Mesenchymal stem cell (in vitro differentiated cells and primary cell): ENCODE results near the gene AGXT.

ENCODE experiments used
- DNase-seq: peaks from one replicate; pipeline ENCODE4 v3.0.0-alpha.2; 2013
- H2AFZ ChIP-seq: one replicate; pipeline ENCODE4 v1.6.1; 2013; ENCODE audit warnings: low read depth, mild to moderate bottlenecking, control low read depth, inconsistent platforms, low read length, moderate library complexity
- H2AK5ac ChIP-seq: 2 replicates; pipeline ENCODE4 v1.6.1; 2013; ENCODE audit warnings: low read length, moderate library complexity, mild to moderate bottlenecking, inconsistent platforms; ENCODE audit not compliant: severe bottlenecking
- H2BK120ac ChIP-seq: one replicate; pipeline ENCODE4 v1.6.1; 2013; ENCODE audit warnings: low read depth, mild to moderate bottlenecking, inconsistent platforms, low read length, moderate library complexity
- H2BK12ac ChIP-seq, 2 experiments: one replicate each; pipeline ENCODE4 v1.6.1; 2013; ENCODE audit warnings: inconsistent platforms in 2 of 2, low read length in 2 of 2, mild to moderate bottlenecking in 2 of 2, moderate library complexity in 2 of 2, control low read depth in 1 of 2
- H2BK15ac ChIP-seq: one replicate; pipeline ENCODE4 v1.6.1; 2013; ENCODE audit warnings: mild to moderate bottlenecking, low read depth, inconsistent platforms; ENCODE audit not compliant: poor library complexity, severe bottlenecking
- H2BK5ac ChIP-seq: 2 replicates; pipeline ENCODE4 v1.6.1; 2013; ENCODE audit warnings: low read depth, mild to moderate bottlenecking, low read length, control low read depth, inconsistent platforms; ENCODE audit not compliant: poor library complexity, severe bottlenecking
- H3K14ac ChIP-seq, 2 experiments: one replicate each; pipeline ENCODE4 v1.6.1; 2013; ENCODE audit warnings: inconsistent platforms in 2 of 2, low read length in 2 of 2, control low read depth in 1 of 2, mild to moderate bottlenecking in 1 of 2, moderate library complexity in 1 of 2
- H3K18ac ChIP-seq, 2 experiments: one replicate each; pipeline ENCODE4 v1.6.1; 2013; ENCODE audit warnings: inconsistent platforms in 2 of 2, low read length in 2 of 2, control low read depth in 1 of 2, low read depth in 1 of 2, mild to moderate bottlenecking in 1 of 2
- H3K23ac ChIP-seq, 2 experiments: one replicate each; pipeline ENCODE4 v1.6.1; 2013; ENCODE audit warnings: inconsistent platforms in 2 of 2, low read length in 2 of 2, mild to moderate bottlenecking in 2 of 2, moderate library complexity in 2 of 2, control low read depth in 1 of 2
- H3K27ac ChIP-seq: 2 replicates; pipeline ENCODE4 v1.5.1; 2013; ENCODE audit warnings: mild to moderate bottlenecking, moderate library complexity, low read length, control low read depth, inconsistent platforms; ENCODE audit not compliant: poor library complexity, severe bottlenecking
- H3K27me3 ChIP-seq, 2 experiments: 2 replicates each; pipeline versions ENCODE4 v1.6.1 to v1.7.0; 2013; ENCODE audit warnings: low read length in 2 of 2, mild to moderate bottlenecking in 2 of 2, moderate library complexity in 2 of 2, control low read depth in 1 of 2, inconsistent platforms in 1 of 2; ENCODE audit not compliant: control insufficient read depth in 1 of 2, insufficient read depth in 1 of 2
- H3K36me3 ChIP-seq, 2 experiments: 2 replicates each; pipeline versions ENCODE4 v1.6.1 to v1.7.0; 2013; ENCODE audit warnings: low read length in 2 of 2, control low read depth in 1 of 2, inconsistent platforms in 1 of 2, low read depth in 1 of 2, mild to moderate bottlenecking in 1 of 2; ENCODE audit not compliant: insufficient read depth in 2 of 2, control insufficient read depth in 1 of 2
- H3K4ac ChIP-seq, 2 experiments: one replicate each; pipeline ENCODE4 v1.6.1; 2013; ENCODE audit warnings: inconsistent platforms in 2 of 2, low read length in 2 of 2, mild to moderate bottlenecking in 2 of 2, moderate library complexity in 2 of 2, control low read depth in 1 of 2, low read depth in 1 of 2
- H3K4me1 ChIP-seq: 2 replicates; pipeline ENCODE4 v1.6.1; 2013; ENCODE audit warnings: low read depth, low read length, control low read depth; ENCODE audit not compliant: control insufficient read depth, insufficient read depth
- H3K4me2 ChIP-seq: 2 replicates; pipeline ENCODE4 v1.6.1; 2013; ENCODE audit warnings: low read length, mild to moderate bottlenecking, inconsistent platforms; ENCODE audit not compliant: poor library complexity, severe bottlenecking
- H3K4me3 ChIP-seq, 2 experiments: 2 replicates each; pipeline versions ENCODE4 v1.5.1 to v1.7.0; 2013; ENCODE audit warnings: low read length in 2 of 2, mild to moderate bottlenecking in 2 of 2, control low read depth in 1 of 2, low read depth in 1 of 2; ENCODE audit not compliant: insufficient read depth in 1 of 2
- H3K79me1 ChIP-seq: replicated peaks from 2 replicates; pipeline ENCODE4 v1.6.1; 2013; ENCODE audit warnings: mild to moderate bottlenecking, control low read depth, low read length, inconsistent platforms; ENCODE audit not compliant: poor library complexity, severe bottlenecking
- H3K9ac ChIP-seq: 2 replicates; pipeline ENCODE4 v1.7.0; 2013; ENCODE audit warnings: mild to moderate bottlenecking, low read length, moderate library complexity
- H3K9me3 ChIP-seq: 2 replicates; pipeline ENCODE4 v1.7.0; 2013; ENCODE audit warnings: mild to moderate bottlenecking, low read length; ENCODE audit not compliant: control insufficient read depth
- H4K8ac ChIP-seq: one replicate; pipeline ENCODE4 v1.6.1; 2013; ENCODE audit warnings: inconsistent platforms, mild to moderate bottlenecking, low read length, moderate library complexity
- H4K91ac ChIP-seq: one replicate; pipeline ENCODE4 v1.6.1; 2013; ENCODE audit warnings: mild to moderate bottlenecking, low read length, inconsistent platforms
- WGBS: methylation state at CpG from one replicate; pipeline ENCODE4 v1.1.7; 2013; ENCODE audit warnings: mixed read lengths; 5-methylcytosine and 5-hydroxymethylcytosine counted together

The AGXT gene

DNA sequence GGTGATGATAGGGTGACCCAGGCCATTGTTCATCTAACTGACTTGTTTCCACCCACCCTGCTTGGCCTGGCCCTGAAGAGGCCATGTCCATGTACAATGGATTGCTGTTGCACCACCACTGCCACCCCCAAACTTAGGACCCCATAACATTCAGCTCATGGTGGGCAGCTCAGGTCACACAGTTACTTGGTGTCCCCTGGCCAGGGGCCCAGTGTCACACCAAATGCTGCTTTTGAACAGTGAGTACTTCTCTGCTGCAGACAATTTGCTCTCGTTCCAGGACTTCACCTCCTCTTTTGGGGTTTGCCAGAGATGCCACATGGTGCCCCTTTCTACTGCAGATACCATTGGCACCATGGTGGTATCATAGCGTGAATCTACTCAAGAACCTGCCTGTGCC lies 15.6 kb downstream of the AGXT start:
- H3K4me3 ChIP-seq = no peak overlapping the region
- H3K27me3 ChIP-seq = peaks cover 6% of the 10 kb centered on the region in 2 experiments
- H3K9me3 ChIP-seq = no peaks in the 10 kb centered on the region
- no peak overlapping the region for H2BK12ac ChIP-seq
- H2AFZ ChIP-seq = no peak overlapping the region
- no peak overlapping the region for H3K18ac ChIP-seq
- H2BK120ac ChIP-seq = no peak overlapping the region
- WGBS = 62% methylated on average over 2 of the region's 2 CpGs
- no peaks in the 10 kb centered on the region for H3K79me1 ChIP-seq
- DNase-seq = no peak
- H2AK5ac ChIP-seq = no peak overlapping the region
- H4K91ac ChIP-seq = no peak overlapping the region
- H3K4ac ChIP-seq = no peak overlapping the region
- no peak overlapping the region for H3K14ac ChIP-seq
- no peaks in the 10 kb centered on the region for H3K36me3 ChIP-seq
- H3K4me1 ChIP-seq = no peaks in the 10 kb centered on the region
- H3K9ac ChIP-seq = no peak overlapping the region
- no peak overlapping the region for H3K23ac ChIP-seq
- no peak overlapping the region for H2BK15ac ChIP-seq
- H3K27ac ChIP-seq = no peak overlapping the region
- no peak overlapping the region for H2BK5ac ChIP-seq
- no peak overlapping the region for H3K4me2 ChIP-seq
- H4K8ac ChIP-seq = no peak overlapping the region

- no peak overlapping the region for H3K4me3 ChIP-seq
- no peak overlapping the region for H2BK120ac ChIP-seq
- H3K4me1 ChIP-seq = no peaks in the 10 kb centered on the region
- no peak overlapping the region for H3K4me2 ChIP-seq
- H4K91ac ChIP-seq = no peak overlapping the region
- no peaks in the 10 kb centered on the region for H3K79me1 ChIP-seq
- no peak overlapping the region for H3K27ac ChIP-seq
- no peaks in the 10 kb centered on the region for H3K9me3 ChIP-seq
- no peak overlapping the region for H3K4ac ChIP-seq
- no peak overlapping the region for H2BK12ac ChIP-seq
- H2AFZ ChIP-seq = no peak overlapping the region
- H3K14ac ChIP-seq = no peak overlapping the region
- H2BK5ac ChIP-seq = no peak overlapping the region
- 69% methylated on average over 2 of the region's 3 CpGs for WGBS
- H3K9ac ChIP-seq = no peak overlapping the region
- no peak overlapping the region for H2AK5ac ChIP-seq
- H3K36me3 ChIP-seq = no peaks in the 10 kb centered on the region
- no peak for DNase-seq
- H3K23ac ChIP-seq = no peak overlapping the region
- H3K27me3 ChIP-seq = peaks cover 5 to 6% of the 10 kb centered on the region in 2 experiments
- H3K18ac ChIP-seq = no peak overlapping the region
- no peak overlapping the region for H4K8ac ChIP-seq
- no peak overlapping the region for H2BK15ac ChIP-seq
These were observed 16.1 kb downstream of the AGXT start for GRCh38 chr2:240884745-240885144.

DNA sequence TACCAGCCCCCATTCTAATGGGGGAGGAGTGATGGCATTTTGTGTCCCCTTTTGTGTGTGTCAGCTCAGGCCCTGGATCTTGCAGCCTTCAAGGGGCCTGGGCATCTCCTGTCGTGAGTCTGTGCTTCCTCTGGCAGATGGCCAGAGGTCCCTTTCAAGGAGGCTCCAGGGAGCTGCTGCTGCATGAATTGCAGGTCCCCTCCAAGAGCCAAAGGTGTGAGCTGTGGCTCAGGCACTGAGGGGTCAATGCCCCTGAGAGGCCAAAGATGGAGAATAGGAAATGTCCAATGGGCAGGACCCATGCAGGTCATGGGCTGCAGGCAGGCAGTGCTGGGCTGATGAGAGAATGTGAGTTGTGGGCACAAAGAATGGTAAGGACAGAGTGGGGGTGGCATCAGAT lies 16.9 kb downstream of the AGXT start:
- Histone ChIP-seq H3K36me3 (no peaks in the 10 kb centered on the region), H3K79me1 (no peaks in the 10 kb centered on the region), H3K4me1 (no peaks in the 10 kb centered on the region), H2BK5ac (no peak overlapping the region), H2BK15ac (no peak overlapping the region), H3K27ac (no peak overlapping the region), H3K27me3 (peaks cover 5 to 6% of the 10 kb centered on the region in 2 experiments), H3K9ac (no peak overlapping the region), H4K91ac (no peak overlapping the region), H4K8ac (no peak overlapping the region), H3K4me3 (no peak overlapping the region), H2BK120ac (no peak overlapping the region), H3K4me2 (no peak overlapping the region), H3K23ac (no peak overlapping the region), H2BK12ac (no peak overlapping the region), H3K9me3 (no peaks in the 10 kb centered on the region), H3K18ac (no peak overlapping the region), H2AK5ac (no peak overlapping the region), H3K4ac (no peak overlapping the region), H2AFZ (no peak overlapping the region), H3K14ac (no peak overlapping the region)
- WGBS = 55% methylated on average over 1 of the region's 1 CpG
- no peak for DNase-seq

GRCh38 chr2:240886023-240886565 lies 17.5 kb downstream of the AGXT start:
- 80% methylated on average over 3 of the region's 5 CpGs for WGBS
- Histone ChIP-seq H2AFZ (no peak overlapping the region), H3K27ac (no peak overlapping the region), H2BK5ac (no peak overlapping the region), H3K36me3 (no peaks in the 10 kb centered on the region), H2BK15ac (no peak overlapping the region), H3K9ac (no peak overlapping the region), H3K4me1 (no peaks in the 10 kb centered on the region), H4K91ac (no peak overlapping the region), H3K79me1 (no peaks in the 10 kb centered on the region), H4K8ac (no peak overlapping the region), H3K4ac (no peak overlapping the region), H2AK5ac (no peak overlapping the region), H3K23ac (no peak overlapping the region), H3K4me3 (no peak overlapping the region), H3K18ac (no peak overlapping the region), H2BK120ac (no peak overlapping the region), H2BK12ac (no peak overlapping the region), H3K27me3 (peaks cover 6% of the 10 kb centered on the region in 2 experiments), H3K9me3 (no peaks in the 10 kb centered on the region), H3K4me2 (no peak overlapping the region), H3K14ac (no peak overlapping the region)
- no peak for DNase-seq
